ENCODE results near the gene MST1R. TPM values are rescaled to one million over a fixed set of nuclear protein-coding genes. Genes with fewer than 3 reads are reported as not detected.
"Not testable (repeated sequence)": the region's sequence is repeated elsewhere in the genome, so short reads cannot be mapped to it uniquely, and the experiment has no call there.

The MST1R gene
- total RNA-seq, 2 donors from 2014 or later: 0.50 to 2.6 TPM

- no peak overlapping the region for H3K4me3 Mint-ChIP-seq
These were observed 22.6 kb upstream of the MST1R start for GRCh38 chr3:49926117-49926728.

GRCh38 chr3:49925485-49925884 lies 21.8 kb upstream of the MST1R start:
- Mint-ChIP-seq H3K9me3 (no peaks in the 10 kb centered on the region), H3K36me3 (no peaks in the 10 kb centered on the region), H3K4me3 (no peak overlapping the region), H3K27me3 (no peaks in the 10 kb centered on the region), H3K4me1 (ENCODE audit: low read depth in 2 of 2) (peaks cover 12 to 18% of the 10 kb centered on the region in 2 donors), H3K27ac (no peak overlapping the region)
- no peak for ATAC-seq
- DNase-seq (ENCODE audit: low spot score): peak; percentile 22

More at GRCh38 chr3:49926117-49926728, 22.6 kb upstream of the MST1R start:
- ATAC-seq (no peak), DNase-seq (ENCODE audit: low spot score) (no peak)
- Mint-ChIP-seq H3K4me1 (ENCODE audit: low read depth in 2 of 2) (peaks cover 12 to 18% of the 10 kb centered on the region in 2 donors), H3K36me3 (no peaks in the 10 kb centered on the region), H3K27me3 (no peaks in the 10 kb centered on the region), H3K27ac (peak overlapping the region in 1 of 2 donors; percentile 12), H3K9me3 (no peaks in the 10 kb centered on the region)

GRCh38 chr3:49924683-49925082 lies 21.0 kb upstream of the MST1R start:
- ATAC-seq: no peak

GRCh38 chr3:49917806-49918590 lies 14.3 kb upstream of the MST1R start:
- not testable (repeated sequence) for H3K4me3 Mint-ChIP-seq; H3K4me1 Mint-ChIP-seq (ENCODE audit: low read depth in 2 of 2); ATAC-seq; H3K27me3 Mint-ChIP-seq; H3K27ac Mint-ChIP-seq; H3K9me3 Mint-ChIP-seq; DNase-seq (ENCODE audit: low spot score); H3K36me3 Mint-ChIP-seq

More at GRCh38 chr3:49924683-49925082, 21.0 kb upstream of the MST1R start:
- Mint-ChIP-seq H3K27ac (no peak overlapping the region), H3K4me3 (no peak overlapping the region), H3K4me1 (ENCODE audit: low read depth in 2 of 2) (peaks cover 8 to 14% of the 10 kb centered on the region in 2 donors), H3K9me3 (no peaks in the 10 kb centered on the region), H3K27me3 (no peaks in the 10 kb centered on the region), H3K36me3 (peaks cover 6% of the 10 kb centered on the region)
- no peak for DNase-seq (ENCODE audit: low spot score)

GRCh38 chr3:49916686-49917085 lies 13.0 kb upstream of the MST1R start:
- ATAC-seq (no peak), DNase-seq (ENCODE audit: low spot score) (no peak)
- no peaks in the 10 kb centered on the region for H3K27me3 Mint-ChIP-seq
- H3K4me3 Mint-ChIP-seq: no peak overlapping the region
- H3K9me3 Mint-ChIP-seq: no peaks in the 10 kb centered on the region
- H3K27ac Mint-ChIP-seq: no peak overlapping the region
- H3K36me3 Mint-ChIP-seq: peaks cover 6% of the 10 kb centered on the region
- H3K4me1 Mint-ChIP-seq (ENCODE audit: low read depth in 2 of 2): peaks cover 5 to 6% of the 10 kb centered on the region in 2 donors

GRCh38 chr3:49914906-49915305 lies 11.2 kb upstream of the MST1R start:
- no peak for DNase-seq (ENCODE audit: low spot score)
- Mint-ChIP-seq H3K9me3 (no peaks in the 10 kb centered on the region), H3K27me3 (no peaks in the 10 kb centered on the region), H3K36me3 (peaks cover under 1% of the 10 kb centered on the region), H3K4me1 (ENCODE audit: low read depth in 2 of 2) (peaks cover 5 to 10% of the 10 kb centered on the region in 2 donors), H3K27ac (no peak overlapping the region), H3K4me3 (no peak overlapping the region)
- ATAC-seq: no peak

- H3K4me3 Mint-ChIP-seq: no peak overlapping the region
- H3K27me3 Mint-ChIP-seq: no peaks in the 10 kb centered on the region
- peaks cover 5 to 10% of the 10 kb centered on the region in 2 donors for H3K4me1 Mint-ChIP-seq (ENCODE audit: low read depth in 2 of 2)
- H3K36me3 Mint-ChIP-seq: no peaks in the 10 kb centered on the region
- ATAC-seq (no peak), DNase-seq (ENCODE audit: low spot score) (no peak)
- H3K27ac Mint-ChIP-seq: no peak overlapping the region
- H3K9me3 Mint-ChIP-seq: no peaks in the 10 kb centered on the region
These were observed 9.2 kb upstream of the MST1R start for GRCh38 chr3:49912881-49913281.

GRCh38 chr3:49911611-49912010 lies 7.9 kb upstream of the MST1R start:
- no peak for DNase-seq (ENCODE audit: low spot score)
- Mint-ChIP-seq H3K4me3 (no peak overlapping the region), H3K36me3 (no peaks in the 10 kb centered on the region), H3K4me1 (ENCODE audit: low read depth in 2 of 2) (peaks cover 5 to 10% of the 10 kb centered on the region in 2 donors), H3K27me3 (no peaks in the 10 kb centered on the region), H3K9me3 (no peaks in the 10 kb centered on the region), H3K27ac (no peak overlapping the region)
- ATAC-seq: no peak

- ATAC-seq: no peak
- DNase-seq (ENCODE audit: low spot score): no peak
- Mint-ChIP-seq H3K36me3 (no peaks in the 10 kb centered on the region), H3K27me3 (no peaks in the 10 kb centered on the region), H3K27ac (no peak overlapping the region), H3K4me3 (no peak overlapping the region), H3K4me1 (ENCODE audit: low read depth in 2 of 2) (peaks cover 1 to 8% of the 10 kb centered on the region in 2 donors), H3K9me3 (no peaks in the 10 kb centered on the region)
These were observed 7.4 kb upstream of the MST1R start for GRCh38 chr3:49911124-49911420.

- Mint-ChIP-seq H3K27me3 (no peaks in the 10 kb centered on the region), H3K9me3 (no peaks in the 10 kb centered on the region), H3K4me3 (no peak overlapping the region), H3K36me3 (no peaks in the 10 kb centered on the region), H3K4me1 (ENCODE audit: low read depth in 2 of 2) (peaks cover 6 to 12% of the 10 kb centered on the region in 2 donors), H3K27ac (no peak overlapping the region)
- DNase-seq (ENCODE audit: low spot score) (no peak), ATAC-seq (no peak)
These were observed 6.9 kb upstream of the MST1R start for GRCh38 chr3:49910409-49911123.

GRCh38 chr3:49908373-49909199 lies 4.9 kb upstream of the MST1R start:
- ATAC-seq (no peak), DNase-seq (ENCODE audit: low spot score) (no peak)
- Mint-ChIP-seq H3K4me3 (no peak overlapping the region), H3K27me3 (no peaks in the 10 kb centered on the region), H3K9me3 (no peaks in the 10 kb centered on the region), H3K36me3 (no peaks in the 10 kb centered on the region), H3K4me1 (ENCODE audit: low read depth in 2 of 2) (peaks cover 6 to 16% of the 10 kb centered on the region in 2 donors), H3K27ac (no peak overlapping the region)

GRCh38 chr3:49906073-49906743 lies 2.5 kb upstream of the MST1R start:
- peak overlapping the region in 1 of 2 donors; percentile 71 for H3K27ac Mint-ChIP-seq
- peaks cover 6 to 16% of the 10 kb centered on the region in 2 donors for H3K4me1 Mint-ChIP-seq (ENCODE audit: low read depth in 2 of 2)
- H3K9me3 Mint-ChIP-seq: no peaks in the 10 kb centered on the region
- DNase-seq (ENCODE audit: low spot score) (no peak), ATAC-seq (no peak)
- H3K27me3 Mint-ChIP-seq: no peaks in the 10 kb centered on the region
- no peak overlapping the region for H3K4me3 Mint-ChIP-seq
- no peaks in the 10 kb centered on the region for H3K36me3 Mint-ChIP-seq

- Mint-ChIP-seq H3K4me1 (ENCODE audit: low read depth in 2 of 2) (peaks cover 6 to 13% of the 10 kb centered on the region in 2 donors), H3K27ac (peak overlapping the region in 1 of 2 donors; percentile 72), H3K4me3 (peak overlapping the region; percentile 80)
- not testable (repeated sequence) for DNase-seq (ENCODE audit: low spot score); H3K36me3 Mint-ChIP-seq; H3K27me3 Mint-ChIP-seq; ATAC-seq; H3K9me3 Mint-ChIP-seq
These were observed 775 bp upstream of the MST1R start for GRCh38 chr3:49904448-49904847.
